Measurements from ENCODE around the gene PRR15L.
"Not testable (repeated sequence)": the region's sequence is repeated elsewhere in the genome, so short reads cannot be mapped to it uniquely, and the experiment has no call there.

The PRR15L gene

DNA sequence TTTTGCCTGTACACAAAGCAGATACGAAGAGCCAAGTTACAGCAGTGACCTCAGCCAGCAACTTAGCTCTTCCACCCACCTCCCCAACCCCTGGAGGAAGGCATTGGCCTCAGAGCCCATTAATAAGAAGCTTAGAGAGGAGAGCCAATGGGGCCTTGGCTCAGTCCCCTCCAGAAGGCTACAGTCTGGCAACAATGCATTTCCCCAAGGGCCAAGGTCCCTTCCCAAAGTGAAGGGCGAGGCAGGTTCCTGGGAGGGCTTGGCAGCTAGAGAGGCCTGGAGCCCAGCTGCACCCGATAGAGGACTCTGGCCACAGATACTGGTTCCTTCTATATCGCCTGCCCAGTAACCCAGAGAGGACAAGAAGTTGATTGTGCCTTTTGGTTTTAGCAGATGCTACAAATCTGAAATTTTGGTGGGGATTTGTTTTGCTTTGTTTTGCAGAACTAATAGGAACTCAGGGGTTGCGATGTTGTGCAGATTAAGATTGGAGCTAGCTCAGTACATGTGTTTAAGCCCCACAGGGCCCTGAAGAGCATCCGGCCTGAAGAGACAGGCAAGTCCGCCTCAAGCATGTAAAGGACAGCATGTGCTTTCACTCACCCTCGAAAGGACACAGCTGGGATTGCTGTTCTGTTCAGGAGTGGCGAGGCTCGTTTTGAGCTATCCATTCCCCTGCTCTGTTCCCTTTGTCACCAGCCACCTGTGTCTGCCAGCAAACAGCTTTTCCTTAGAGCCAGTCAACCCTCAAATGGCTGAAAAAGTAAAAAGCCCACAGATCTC, 28.3 kb downstream of the PRR15L start:
- no peak for DNase-seq

DNA sequence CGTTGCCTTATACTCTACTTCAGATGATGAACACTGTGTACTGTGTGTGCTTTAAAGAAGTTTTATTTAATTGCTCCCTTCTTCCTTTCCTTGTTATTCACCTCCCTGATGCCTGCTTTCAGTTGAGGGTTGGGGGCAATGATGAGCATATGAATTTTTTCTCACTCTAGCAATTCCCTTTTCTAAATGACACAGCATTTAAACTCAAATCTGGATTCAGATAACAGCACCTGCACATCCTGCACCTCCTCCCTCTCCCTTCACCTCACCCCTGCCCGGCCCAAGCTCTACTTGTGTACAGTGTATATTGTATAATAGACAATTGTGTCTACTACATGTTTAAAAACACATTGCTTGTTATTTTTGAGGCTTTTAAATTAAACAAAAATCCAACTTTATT, 29.3 kb downstream of the PRR15L start:
- no peak for DNase-seq

DNA sequence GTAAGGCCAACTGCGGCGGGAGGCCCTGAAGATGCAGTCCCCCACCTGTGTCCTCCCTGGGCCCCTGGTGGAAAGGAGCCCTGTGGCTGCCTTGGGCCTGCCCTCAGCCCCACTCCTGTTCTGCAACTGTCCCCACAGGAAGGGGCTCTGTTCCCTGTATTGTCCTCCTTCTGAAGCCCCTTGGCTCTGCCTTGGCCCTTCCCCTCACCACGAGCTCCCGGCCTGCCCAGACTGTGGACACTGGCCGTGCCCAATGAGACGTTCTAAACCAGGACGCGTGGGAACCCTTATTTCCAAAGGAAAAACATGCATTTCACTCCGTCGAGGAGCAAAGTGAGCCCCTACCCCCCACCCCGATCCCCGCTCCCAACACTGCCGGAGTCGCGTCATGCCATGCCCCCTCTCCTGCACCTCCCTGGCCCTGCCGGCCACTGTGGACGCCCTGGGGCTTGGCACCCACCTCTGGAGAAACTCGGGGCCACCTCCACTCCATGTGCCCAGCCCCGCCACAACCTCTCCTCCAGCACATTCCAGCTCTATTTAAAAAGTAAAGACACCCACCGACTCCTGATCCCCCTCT, 29.8 kb downstream of the PRR15L start:
- no peak for DNase-seq

DNA sequence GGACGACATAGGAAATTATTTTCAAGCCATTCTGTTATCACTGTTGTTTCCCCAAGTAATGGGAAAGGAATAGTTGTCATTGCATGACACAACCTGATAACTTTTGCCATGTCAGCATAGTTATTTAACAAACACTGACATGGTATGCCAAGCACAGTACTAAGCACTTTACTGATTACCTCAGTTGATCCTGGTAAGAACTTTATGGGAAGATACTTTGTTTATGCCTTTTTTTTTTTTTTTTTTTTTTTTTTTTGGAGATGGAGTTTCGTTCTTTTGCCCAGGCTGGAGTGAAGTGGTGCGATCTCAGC, 32.0 kb downstream of the PRR15L start:
- DNase-seq: no peak

DNA sequence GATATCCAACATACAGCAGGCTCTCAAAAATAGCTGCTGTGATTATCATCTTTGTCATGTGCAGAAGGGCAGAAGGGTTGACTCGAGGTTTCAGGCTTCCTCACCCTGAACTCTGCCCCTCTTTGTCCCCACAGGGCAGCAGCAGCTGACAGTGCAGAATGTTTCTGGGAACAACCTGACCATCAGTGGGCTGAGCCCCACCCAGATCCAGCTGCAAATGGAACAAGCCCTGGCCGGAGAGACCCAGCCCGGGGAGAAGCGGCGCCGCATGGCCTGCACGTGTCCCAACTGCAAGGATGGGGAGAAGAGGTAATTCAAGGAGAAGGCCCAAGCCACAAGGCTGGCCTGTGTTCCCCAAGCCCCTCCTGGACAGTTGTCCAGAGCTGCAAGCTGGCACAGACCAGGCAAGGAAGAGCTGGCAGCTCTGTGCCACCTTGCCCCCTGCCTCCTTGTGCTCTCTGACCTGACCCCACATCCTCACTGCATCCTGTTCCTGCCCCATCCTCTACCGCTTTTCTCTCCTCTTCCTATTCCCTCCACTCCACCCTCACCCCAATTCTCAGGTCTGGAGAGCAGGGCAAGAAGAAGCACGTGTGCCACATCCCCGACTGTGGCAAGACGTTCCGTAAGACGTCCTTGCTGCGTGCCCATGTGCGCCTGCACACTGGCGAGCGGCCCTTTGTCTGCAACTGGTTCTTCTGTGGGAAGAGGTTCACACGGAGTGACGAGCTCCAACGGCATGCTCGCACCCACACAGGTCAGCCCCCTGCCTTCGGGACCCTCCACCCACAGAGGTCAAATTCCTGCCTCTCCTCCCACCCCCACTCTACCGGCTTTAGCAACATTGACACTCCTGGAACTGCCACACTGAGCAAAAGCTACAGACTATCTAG, 32.7 kb downstream of the PRR15L start:
- no peak for DNase-seq

DNA sequence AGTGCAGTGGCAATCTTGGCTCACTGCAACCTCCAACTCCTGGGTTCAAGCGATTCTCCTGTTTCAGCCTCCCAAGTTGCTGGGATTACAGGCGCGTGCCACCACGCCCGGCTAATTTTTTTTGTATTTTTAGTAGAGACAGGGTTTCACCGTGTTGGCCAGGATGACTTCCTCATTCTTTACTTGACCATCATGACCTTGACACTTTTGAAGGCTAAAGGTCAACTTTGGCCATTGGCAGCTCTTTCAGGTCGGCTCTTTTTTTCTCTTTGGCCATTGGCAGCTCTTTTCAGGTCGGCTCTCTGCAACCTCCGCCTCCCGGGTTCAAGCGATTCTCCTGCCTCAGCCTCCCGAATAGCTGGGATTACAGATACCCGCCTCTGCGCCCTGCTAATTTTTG, 37.8 kb downstream of the PRR15L start:
- not testable (repeated sequence) for DNase-seq

DNA sequence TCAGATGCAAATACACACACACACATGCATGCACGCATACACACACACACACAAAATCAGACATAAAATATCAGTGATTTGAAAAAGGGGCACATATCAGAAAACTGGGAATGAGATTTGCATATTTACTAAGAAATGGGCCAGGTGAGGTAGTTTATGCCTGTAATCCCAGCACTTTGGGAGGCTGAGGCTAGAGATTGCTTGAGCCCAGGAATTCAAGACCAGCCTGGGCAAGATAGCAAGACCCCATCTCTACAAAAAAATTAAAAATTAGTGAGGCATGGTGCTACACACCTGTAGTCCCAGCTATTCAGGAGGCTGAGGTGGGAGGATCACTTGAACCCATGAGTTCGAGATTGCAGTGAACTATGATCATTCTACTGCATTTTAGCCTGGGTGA, 38.7 kb downstream of the PRR15L start:
- no peak for DNase-seq

DNA sequence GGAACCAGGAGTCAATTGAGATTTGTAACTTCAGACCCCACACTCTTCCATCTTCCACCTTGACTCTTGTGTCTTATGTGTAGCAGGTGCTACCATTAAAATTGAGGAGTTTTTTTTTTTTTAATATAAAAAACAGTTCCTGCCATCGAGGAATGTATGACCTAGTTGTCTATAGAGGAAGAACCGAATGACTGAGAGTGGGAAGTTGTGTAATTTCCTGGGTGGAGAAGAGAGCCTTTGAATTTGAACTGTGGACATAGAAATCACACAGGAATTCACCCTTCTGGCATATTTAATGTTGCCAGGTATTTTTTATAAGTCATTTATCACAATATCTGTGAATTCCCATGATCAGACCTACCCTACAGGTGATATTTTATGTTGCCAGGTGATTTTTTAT, 39.7 kb downstream of the PRR15L start:
- no peak for DNase-seq

DNA sequence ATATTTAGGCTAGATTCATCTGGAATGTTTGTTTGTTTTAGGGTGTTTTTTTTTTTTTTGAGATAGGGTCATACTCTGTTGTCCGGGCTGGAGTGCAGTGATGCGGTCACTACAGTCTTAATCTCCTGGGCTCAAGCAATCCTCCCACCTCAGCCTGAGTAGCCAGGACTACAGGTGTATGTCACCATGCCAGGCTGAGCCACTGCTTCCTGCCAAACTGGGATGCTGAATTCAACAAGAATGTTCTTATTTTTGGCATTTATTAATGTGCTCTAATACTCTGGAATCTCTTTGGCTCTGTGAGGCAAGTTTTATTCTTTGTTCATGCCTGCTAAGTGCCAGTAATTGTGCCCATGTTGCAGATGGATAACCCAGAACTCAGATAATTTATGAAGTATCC, 40.1 kb downstream of the PRR15L start:
- no peak for DNase-seq

DNA sequence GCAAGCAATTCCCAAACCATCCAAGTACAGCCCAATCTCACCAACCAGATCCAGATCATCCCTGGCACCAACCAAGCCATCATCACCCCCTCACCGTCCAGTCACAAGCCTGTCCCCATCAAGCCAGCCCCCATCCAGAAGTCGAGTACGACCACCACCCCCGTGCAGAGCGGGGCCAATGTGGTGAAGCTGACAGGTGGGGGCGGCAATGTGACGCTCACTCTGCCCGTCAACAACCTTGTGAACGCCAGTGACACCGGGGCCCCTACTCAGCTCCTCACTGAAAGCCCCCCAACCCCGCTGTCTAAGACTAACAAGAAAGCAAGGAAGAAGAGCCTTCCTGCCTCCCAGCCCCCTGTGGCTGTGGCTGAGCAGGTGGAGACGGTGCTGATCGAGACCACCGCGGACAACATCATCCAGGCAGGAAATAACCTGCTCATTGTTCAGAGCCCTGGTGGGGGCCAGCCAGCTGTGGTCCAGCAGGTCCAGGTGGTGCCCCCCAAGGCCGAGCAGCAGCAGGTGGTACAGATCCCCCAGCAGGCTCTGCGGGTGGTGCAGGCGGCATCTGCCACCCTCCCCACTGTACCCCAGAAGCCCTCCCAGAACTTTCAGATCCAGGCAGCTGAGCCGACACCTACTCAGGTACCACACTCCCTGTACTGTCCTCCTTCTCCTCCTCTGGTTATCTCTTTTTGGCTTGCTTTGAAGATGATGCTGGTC, 41.0 kb downstream of the PRR15L start:
- DNase-seq: no peak

DNA sequence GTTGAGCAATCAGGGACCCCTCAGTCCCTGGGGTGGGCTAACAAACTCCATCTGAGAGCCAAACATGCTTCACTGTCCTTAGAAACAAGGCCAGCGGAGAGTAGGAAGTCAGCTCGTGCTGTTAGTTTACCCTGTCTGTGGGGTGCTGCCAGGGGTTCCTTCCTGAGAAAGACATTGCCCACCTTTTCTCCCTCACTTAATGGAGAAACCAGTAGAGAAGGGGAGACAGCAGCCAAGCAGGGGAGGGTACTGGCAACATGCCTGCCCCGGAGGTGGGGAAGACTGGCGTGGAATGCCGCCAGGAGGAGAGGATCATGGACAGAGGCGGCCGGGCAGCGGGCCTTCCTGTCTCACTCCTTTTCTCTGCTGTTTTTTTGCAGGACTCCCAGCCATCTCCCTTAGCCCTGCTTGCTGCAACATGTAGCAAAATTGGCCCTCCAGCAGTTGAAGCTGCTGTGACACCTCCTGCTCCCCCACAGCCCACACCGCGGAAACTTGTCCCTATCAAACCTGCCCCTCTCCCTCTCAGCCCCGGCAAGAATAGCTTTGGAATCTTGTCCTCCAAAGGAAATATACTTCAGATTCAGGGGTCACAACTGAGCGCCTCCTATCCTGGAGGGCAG, 41.8 kb downstream of the PRR15L start:
- DNase-seq: no peak

DNA sequence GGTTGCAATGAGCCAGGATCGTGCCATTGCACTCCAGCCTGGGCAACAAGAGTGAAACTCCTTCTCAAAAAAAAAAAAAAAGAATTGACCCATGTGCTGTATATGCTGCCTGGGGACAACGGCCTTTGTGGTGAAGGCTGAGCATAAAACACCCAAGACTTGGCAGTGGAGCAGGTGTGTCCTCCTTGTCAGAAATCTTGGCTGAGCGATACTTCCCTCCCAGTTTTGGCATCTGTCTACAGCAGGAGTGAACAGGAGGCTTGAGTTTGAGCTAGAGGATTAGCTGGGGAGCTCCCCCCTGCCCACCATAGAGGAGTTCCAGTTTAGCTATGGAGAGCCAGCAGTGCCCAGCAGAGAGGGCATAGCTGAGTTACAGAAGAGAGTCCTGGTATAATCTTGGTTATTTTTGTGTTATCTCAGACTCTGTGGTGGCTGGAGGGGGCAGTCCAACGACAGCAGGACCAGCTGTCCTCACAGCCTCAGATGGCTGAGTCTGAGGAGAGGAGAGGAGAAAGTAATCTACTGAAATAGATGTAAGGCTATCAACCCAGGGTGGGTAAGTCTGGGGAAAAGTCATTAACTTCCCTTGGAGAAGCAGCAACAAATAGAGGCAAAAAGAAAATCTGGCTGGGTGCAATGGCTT, 43.3 kb downstream of the PRR15L start:
- no peak for DNase-seq

DNA sequence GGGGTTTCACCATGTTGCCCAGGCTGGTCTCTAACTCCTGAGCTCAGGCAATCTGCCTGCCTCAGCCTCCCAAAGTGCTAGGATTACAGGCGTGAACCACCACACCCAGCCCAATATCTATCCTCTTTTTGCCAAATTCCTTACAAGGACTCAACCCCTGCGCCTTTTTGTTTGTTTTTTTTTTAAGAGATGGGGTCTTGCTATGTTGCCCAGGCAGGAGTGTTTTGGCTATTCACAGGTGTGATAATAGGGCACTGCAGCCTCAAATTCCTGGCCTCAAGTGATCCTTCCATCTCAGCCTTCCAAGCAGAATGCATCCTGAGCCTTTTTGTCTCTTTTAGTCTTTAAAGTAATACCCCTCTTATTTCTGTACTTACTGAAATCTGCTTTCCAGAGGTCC, 44.6 kb downstream of the PRR15L start:
- DNase-seq: no peak

DNA sequence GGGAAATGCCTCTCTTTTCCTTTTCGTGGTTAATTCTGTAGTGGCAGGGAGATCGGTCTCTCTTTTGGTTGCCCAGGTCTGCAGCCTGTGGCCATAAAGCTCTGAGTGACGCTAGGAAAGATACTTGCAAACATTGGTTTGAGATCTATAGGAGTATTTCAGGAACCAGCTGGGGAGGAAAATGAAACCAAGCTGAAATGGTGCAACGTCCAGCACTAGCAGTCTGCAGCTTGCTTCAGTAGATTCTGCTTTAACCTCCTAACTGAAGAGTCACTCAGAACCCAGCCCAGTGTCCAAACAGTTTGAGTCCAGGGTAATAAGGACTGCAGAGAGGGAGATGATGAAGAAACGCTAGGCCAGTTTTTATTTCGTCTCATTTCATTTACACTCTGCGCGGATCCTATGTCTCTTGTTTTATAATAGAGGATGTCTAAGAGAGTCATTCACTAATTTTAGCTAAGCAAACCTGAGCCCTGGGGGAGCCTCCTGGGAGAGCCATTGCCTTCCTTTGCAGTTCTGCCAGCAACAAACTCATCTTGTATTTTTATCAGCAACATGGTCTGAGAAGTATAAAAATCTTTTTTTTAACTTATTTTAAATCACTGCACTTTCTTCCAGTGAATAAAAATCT, 49.6 kb downstream of the PRR15L start:
- DNase-seq: no peak

DNA sequence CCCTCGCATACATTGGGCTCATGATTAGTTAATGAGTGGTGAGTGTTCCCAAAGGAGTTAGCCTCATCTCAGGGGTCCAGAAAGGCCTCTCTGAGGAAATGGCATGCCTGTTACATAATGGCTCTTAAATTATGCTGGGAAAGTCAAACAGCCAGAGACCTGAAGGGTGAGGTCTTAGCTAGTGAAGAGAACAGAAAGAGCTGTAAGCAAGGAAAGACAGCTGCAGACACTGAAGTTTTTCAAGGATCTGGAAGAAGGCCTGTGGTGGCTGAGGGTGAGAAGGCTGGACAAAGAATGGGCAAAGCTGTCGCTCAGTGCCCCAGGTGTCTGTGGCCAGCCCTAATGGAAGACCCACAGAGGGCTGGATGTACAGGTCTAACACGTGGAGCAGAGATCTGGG, 51.2 kb downstream of the PRR15L start:
- DNase-seq: peak; percentile 38

DNA sequence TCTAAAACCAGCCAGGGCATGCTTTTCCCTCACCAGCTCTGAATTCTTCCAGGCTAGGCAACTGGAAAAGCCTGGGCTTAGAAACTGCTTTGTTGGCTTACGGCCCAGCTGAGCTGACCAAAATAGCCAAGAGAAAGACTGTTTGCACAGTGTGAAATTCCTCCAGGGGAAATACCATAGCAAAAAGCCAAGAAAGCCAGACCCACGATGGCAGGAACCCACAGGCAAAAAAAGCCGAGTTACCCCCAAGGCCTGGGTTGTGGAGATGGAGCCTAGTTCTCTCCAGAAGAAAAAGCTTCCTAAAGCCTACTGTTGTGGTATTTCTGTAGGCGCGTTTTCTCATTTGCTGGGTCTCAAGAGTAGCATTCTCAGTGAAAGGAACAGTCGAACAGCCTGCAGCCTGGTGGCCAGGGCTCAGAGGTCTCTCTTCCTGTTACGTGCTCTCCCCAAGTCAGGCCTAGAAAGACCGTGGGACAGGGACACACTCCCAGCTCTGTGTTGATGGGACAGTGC, 52.4 kb downstream of the PRR15L start:
- DNase-seq: no peak

DNA sequence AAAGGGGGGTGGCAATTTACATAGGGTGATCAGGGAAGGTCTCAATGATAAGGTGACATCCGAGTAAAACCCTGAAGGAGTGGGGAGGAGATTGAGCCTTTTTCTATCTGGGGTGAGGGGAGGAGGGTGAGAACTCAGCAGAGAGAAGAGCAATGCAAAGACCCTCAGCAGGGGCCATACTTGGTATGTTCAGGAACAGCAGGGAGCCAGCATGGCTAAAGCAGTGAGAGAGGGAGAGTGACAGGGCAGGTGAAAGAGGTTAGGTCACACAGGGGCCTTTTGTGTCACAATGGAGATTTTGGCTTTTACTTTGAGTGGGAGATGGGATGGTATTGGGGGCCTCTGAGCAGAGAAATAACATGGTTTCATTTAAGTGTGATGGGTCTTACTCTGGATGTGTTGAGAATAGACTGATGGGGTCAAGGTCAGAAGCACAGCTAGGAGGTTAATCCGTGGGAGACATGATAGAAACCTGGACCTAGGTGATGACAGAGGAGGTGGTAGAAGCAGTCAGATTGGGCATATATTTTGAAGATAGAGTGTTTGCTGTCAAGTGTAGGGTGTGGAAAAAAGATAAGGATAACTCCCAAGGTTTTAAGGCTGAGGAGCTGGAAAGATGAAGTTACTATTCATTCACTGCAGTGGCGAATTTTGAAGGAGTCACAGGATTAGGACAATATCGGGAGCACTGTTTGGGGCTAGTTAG, 55.5 kb downstream of the PRR15L start:
- no peak for DNase-seq
